T-cell (primary cell): Measurements from ENCODE around the gene RSRP1. TPM values are rescaled to one million over a fixed set of nuclear protein-coding genes. Genes with fewer than 3 reads are reported as not detected.

Experiments used
- ATAC-seq, 4 experiments: fragments of 200-7000 bp in 3 of 4; fragments of 150-1000 bp in 1 of 4; cut with Tn5 transposase; replicated peaks in 1 of 4; 1 replicate in 3 of 4; 2 replicates in 1 of 4; pipeline ENCODE4 v1.10.0; 2021; ENCODE audit warnings: moderate library complexity in 3 of 4, mild to moderate bottlenecking in 2 of 4, moderate number of reproducible peaks in 1 of 4
- CTCF ChIA-PET, 2 donors: fragments of 300-600 bp; sonication (Branson Sonifier 250); formaldehyde crosslinking; loops; one replicate each; lab custom pipeline; 2022; ENCODE audit warnings: antibody characterized with exemption in 2 of 2; lab: Charles Lee
- POLR2A ChIA-PET, 2 donors: fragments of 300-600 bp; sonication (Branson Sonifier 250); formaldehyde crosslinking; loops; one replicate each; lab custom pipeline; 2022; ENCODE audit warnings: antibody characterized with exemption in 2 of 2; lab: Charles Lee
- DNase-seq, 35 experiments: peaks; one replicate each; pipeline versions ENCODE4 v3.0.0 to v3.0.0-alpha.2; 2013 to 2023
- H3K27ac ChIP-seq: one replicate; pipeline ENCODE4 v1.5.1; 2013; ENCODE audit warnings: low read length
- H3K27me3 ChIP-seq, 2 experiments: replicated peaks in 1 of 2; 1 replicate in 1 of 2; 2 replicates in 1 of 2; pipeline versions ENCODE4 v1.6.1 to v1.7.0; 2013; ENCODE audit warnings: low read length in 1 of 2, mixed read lengths in 1 of 2; ENCODE audit not compliant: control insufficient read depth in 2 of 2, insufficient read depth in 2 of 2; ENCODE audit errors: extremely low read depth in 1 of 2
- H3K36me3 ChIP-seq, 2 donors: 1 replicate in 1 of 2; 2 replicates in 1 of 2; pipeline versions ENCODE4 v1.6.1 to v1.7.0; 2013; ENCODE audit warnings: low read length in 1 of 2; ENCODE audit not compliant: control insufficient read depth in 2 of 2, insufficient read depth in 1 of 2; ENCODE audit errors: extremely low read depth in 1 of 2
- H3K4me1 ChIP-seq, 2 experiments: 1 replicate in 1 of 2; 2 replicates in 1 of 2; pipeline versions ENCODE4 v1.6.1 to v1.7.0; 2013; ENCODE audit warnings: low read length in 2 of 2, mixed read lengths in 1 of 2; ENCODE audit not compliant: insufficient read depth in 2 of 2, control insufficient read depth in 1 of 2; ENCODE audit errors: extremely low read depth in 1 of 2
- H3K4me3 ChIP-seq, 2 donors: 1 replicate in 1 of 2; 2 replicates in 1 of 2; pipeline versions ENCODE4 v1.5.1 to v1.7.0; 2013; ENCODE audit warnings: mild to moderate bottlenecking in 2 of 2, low read length in 1 of 2, moderate library complexity in 1 of 2; ENCODE audit not compliant: control insufficient read depth in 1 of 2; ENCODE audit errors: extremely low read depth in 1 of 2
- H3K9me3 ChIP-seq: 2 replicates; pipeline ENCODE4 v1.7.0; 2013
- H3K27ac Mint-ChIP-seq, 2 donors: one replicate each; pipeline ENCODE4 v1.8.0; 2020 to 2021; ENCODE audit warnings: mild to moderate bottlenecking in 2 of 2, mixed read lengths in 2 of 2
- H3K27me3 Mint-ChIP-seq, 2 donors: one replicate each; pipeline ENCODE4 v1.8.0; 2021 to 2022; ENCODE audit warnings: mixed read lengths in 2 of 2
- H3K36me3 Mint-ChIP-seq: one replicate; pipeline ENCODE4 v1.8.0; 2021; ENCODE audit warnings: mixed read lengths
- H3K4me1 Mint-ChIP-seq, 3 donors: one replicate each; pipeline ENCODE4 v1.8.0; 2020 to 2022; ENCODE audit warnings: mixed read lengths in 3 of 3, mild to moderate bottlenecking in 1 of 3
- H3K4me3 Mint-ChIP-seq, 3 donors: one replicate each; pipeline ENCODE4 v1.8.0; 2020 to 2022; ENCODE audit warnings: mild to moderate bottlenecking in 3 of 3, mixed read lengths in 3 of 3, moderate library complexity in 3 of 3
- H3K9me3 Mint-ChIP-seq, 3 donors: one replicate each; pipeline ENCODE4 v1.8.0; 2020 to 2022; ENCODE audit warnings: mixed read lengths in 3 of 3
- WGBS: methylation state at CpG from one replicate; pipeline ENCODE4 v1.1.5; 2013; ENCODE audit warnings: missing lambda C conversion rate; ENCODE audit not compliant: insufficient coverage; 5-methylcytosine and 5-hydroxymethylcytosine counted together
- total RNA-seq, 35 experiments: library from RNA in 6 of 35; stranded (reverse) in 6 of 35; fragments of 120-200 nt in 1 of 35; gene quantifications; one replicate each; pipeline versions ENCODE4 v1.2.1 to v1.2.4 and lab custom pipeline; 2013 to 2026

The RSRP1 gene
- total RNA-seq, 5 donors from 2014 or later (not counting 1 experiment from before 2014, with no cell fraction given), result 433 to 572 (median 461) TPM

- ATAC-seq, result no peak
- H3K36me3 Mint-ChIP-seq, result peaks cover 4% of the 10 kb centered on the region
- H3K9me3 Mint-ChIP-seq, result no peaks in the 10 kb centered on the region
- H3K27ac ChIP-seq, result no peak overlapping the region
- no CpG with 5 or more reads among the region's 1 CpG for WGBS
- H3K36me3 ChIP-seq, result peaks cover 0 to 3% of the 10 kb centered on the region in 2 donors
- H3K27ac Mint-ChIP-seq, result no peak overlapping the region
- H3K27me3 Mint-ChIP-seq, result no peaks in the 10 kb centered on the region
- no peaks in the 10 kb centered on the region for H3K27me3 ChIP-seq
- H3K4me1 ChIP-seq, result peaks cover 0 to 2% of the 10 kb centered on the region in 2 experiments
- H3K9me3 ChIP-seq, result no peaks in the 10 kb centered on the region
- no peak for DNase-seq
- ChIA-PET POLR2A (interaction anchor here in 1 of 2 donors (0.7 kb wide), 1 partner anchor 199 kb away, joined by 4 read pairs; no protein-coding TSS in a partner anchor), CTCF (no interaction called here)
- no peak overlapping the region for H3K4me3 Mint-ChIP-seq
- peaks cover 20 to 31% (median 21%) of the 10 kb centered on the region in 3 donors for H3K4me1 Mint-ChIP-seq
- H3K4me3 ChIP-seq, result no peak overlapping the region
Measured at GRCh38 chr1:25257196-25257595, 9.9 kb upstream of the RSRP1 start.

GRCh38 chr1:25256578-25256965 lies 9.3 kb upstream of the RSRP1 start:
- Mint-ChIP-seq H3K4me3 (no peak overlapping the region), H3K27me3 (no peaks in the 10 kb centered on the region), H3K4me1 (peaks cover 16 to 29% (median 21%) of the 10 kb centered on the region in 3 donors), H3K9me3 (no peaks in the 10 kb centered on the region), H3K36me3 (peaks cover 3% of the 10 kb centered on the region), H3K27ac (no peak overlapping the region)
- H3K9me3 ChIP-seq, result no peaks in the 10 kb centered on the region
- H3K4me1 ChIP-seq, result peaks cover 0 to 2% of the 10 kb centered on the region in 2 experiments
- CTCF ChIA-PET, result no interaction called here
- H3K27me3 ChIP-seq, result no peaks in the 10 kb centered on the region
- 87% methylated on average over 4 of the region's 5 CpGs for WGBS
- H3K36me3 ChIP-seq, result peaks cover 0 to 3% of the 10 kb centered on the region in 2 donors
- H3K4me3 ChIP-seq, result no peak overlapping the region
- no peak overlapping the region for H3K27ac ChIP-seq
- POLR2A ChIA-PET, result interaction anchor here in 1 of 2 donors (1.2 kb wide), 1 partner anchor 9 kb away, joined by 8 read pairs; the partner anchor contains the start of gene RSRP1
- no peak for ATAC-seq
- DNase-seq, result peak in 1 of 35 experiments; percentile 0

DNA sequence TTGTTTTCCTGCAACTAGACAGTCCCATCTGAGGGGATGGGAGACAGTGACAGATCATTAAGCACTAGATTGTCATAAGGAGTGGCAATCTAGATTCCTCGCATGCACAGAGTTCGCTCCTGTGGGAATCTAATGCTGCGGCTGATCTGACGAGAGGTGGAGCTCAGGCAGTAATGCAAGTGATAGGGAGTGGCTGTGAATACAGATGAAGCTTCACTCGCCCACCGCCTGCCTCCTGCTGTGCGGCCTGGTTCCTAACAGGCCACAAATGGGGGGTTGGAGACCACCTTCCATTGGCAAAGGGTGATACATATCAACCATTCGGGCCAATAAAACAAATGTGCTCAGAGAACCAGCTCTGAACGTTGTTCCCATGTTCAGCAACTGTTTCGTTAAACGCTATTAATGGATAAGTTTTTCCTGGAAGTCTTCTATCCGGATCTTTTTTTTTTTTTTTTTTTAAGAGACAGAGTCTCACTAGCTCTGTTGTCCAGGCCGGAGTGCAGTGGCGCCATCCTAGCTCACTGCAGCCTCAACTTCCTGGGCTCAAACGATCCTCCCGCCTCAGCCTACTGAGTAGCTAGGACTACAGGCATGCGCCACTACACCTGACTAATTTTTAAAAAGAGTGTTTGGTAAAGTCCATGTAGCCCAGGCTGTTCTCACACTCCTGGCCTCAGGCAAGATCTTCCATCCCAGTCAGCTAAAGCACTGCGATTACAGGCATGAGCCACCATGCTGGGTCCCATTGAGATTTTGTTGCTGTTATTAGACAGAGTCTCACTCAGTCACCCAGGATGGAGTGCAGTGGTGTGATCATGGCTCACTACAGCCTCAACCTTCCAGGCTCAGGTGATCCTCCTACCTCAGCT lies 8.7 kb upstream of the RSRP1 start:
- H3K4me1 ChIP-seq, result peaks cover 0 to 2% of the 10 kb centered on the region in 2 experiments
- Mint-ChIP-seq H3K9me3 (no peaks in the 10 kb centered on the region), H3K27me3 (no peaks in the 10 kb centered on the region), H3K4me1 (peaks cover 14 to 28% (median 19%) of the 10 kb centered on the region in 3 donors), H3K36me3 (peaks cover 3% of the 10 kb centered on the region), H3K27ac (no peak overlapping the region), H3K4me3 (no peak overlapping the region)
- H3K27me3 ChIP-seq, result no peaks in the 10 kb centered on the region
- POLR2A ChIA-PET, result interaction anchor here (0.6 to 1.2 kb wide), 2 partner anchors 8 to 103 kb away, joined by 3 to 8 read pairs; partner anchors contain the start of gene RSRP1 (in 1 of the 2)
- WGBS, result 97% methylated on average over 10 of the region's 18 CpGs
- H3K4me3 ChIP-seq, result no peak overlapping the region
- CTCF ChIA-PET, result interaction anchor here in 1 of 2 donors (0.5 to 0.6 kb wide), 2 partner anchors 91 to 108 kb away, joined by 3 to 8 read pairs; no protein-coding TSS in a partner anchor
- peaks cover 0 to 3% of the 10 kb centered on the region in 2 donors for H3K36me3 ChIP-seq
- DNase-seq (peak in 1 of 35 experiments; percentile 0), ATAC-seq (no peak)
- H3K27ac ChIP-seq, result no peak overlapping the region
- no peaks in the 10 kb centered on the region for H3K9me3 ChIP-seq

- DNase-seq (peak in 1 of 35 experiments; percentile 0), ATAC-seq (no peak)
- no peaks in the 10 kb centered on the region for H3K9me3 ChIP-seq
- H3K4me3 Mint-ChIP-seq, result no peak overlapping the region
- H3K27me3 Mint-ChIP-seq, result no peaks in the 10 kb centered on the region
- H3K27me3 ChIP-seq, result no peaks in the 10 kb centered on the region
- POLR2A ChIA-PET, result interaction anchor here in 1 of 2 donors (0.5 kb wide), 1 partner anchor 39 kb away, joined by 5 read pairs; no protein-coding TSS in a partner anchor
- H3K27ac Mint-ChIP-seq, result no peak overlapping the region
- WGBS, result 86% methylated on average over 1 of the region's 2 CpGs
- CTCF ChIA-PET, result interaction anchor here (0.5 to 0.7 kb wide), 2 partner anchors 1055 to 1633 kb away, joined by 3 to 4 read pairs; no protein-coding TSS in a partner anchor
- H3K9me3 Mint-ChIP-seq, result no peaks in the 10 kb centered on the region
- H3K27ac ChIP-seq, result no peak overlapping the region
- H3K4me1 Mint-ChIP-seq, result peaks cover 0 to 14% (median 12%) of the 10 kb centered on the region in 3 donors
- peaks cover 0 to 3% of the 10 kb centered on the region in 2 donors for H3K36me3 ChIP-seq
- no peaks in the 10 kb centered on the region for H3K36me3 Mint-ChIP-seq
- H3K4me3 ChIP-seq, result no peak overlapping the region
- no peaks in the 10 kb centered on the region for H3K4me1 ChIP-seq
Measured at GRCh38 chr1:25253911-25254310, 6.7 kb upstream of the RSRP1 start.

DNA sequence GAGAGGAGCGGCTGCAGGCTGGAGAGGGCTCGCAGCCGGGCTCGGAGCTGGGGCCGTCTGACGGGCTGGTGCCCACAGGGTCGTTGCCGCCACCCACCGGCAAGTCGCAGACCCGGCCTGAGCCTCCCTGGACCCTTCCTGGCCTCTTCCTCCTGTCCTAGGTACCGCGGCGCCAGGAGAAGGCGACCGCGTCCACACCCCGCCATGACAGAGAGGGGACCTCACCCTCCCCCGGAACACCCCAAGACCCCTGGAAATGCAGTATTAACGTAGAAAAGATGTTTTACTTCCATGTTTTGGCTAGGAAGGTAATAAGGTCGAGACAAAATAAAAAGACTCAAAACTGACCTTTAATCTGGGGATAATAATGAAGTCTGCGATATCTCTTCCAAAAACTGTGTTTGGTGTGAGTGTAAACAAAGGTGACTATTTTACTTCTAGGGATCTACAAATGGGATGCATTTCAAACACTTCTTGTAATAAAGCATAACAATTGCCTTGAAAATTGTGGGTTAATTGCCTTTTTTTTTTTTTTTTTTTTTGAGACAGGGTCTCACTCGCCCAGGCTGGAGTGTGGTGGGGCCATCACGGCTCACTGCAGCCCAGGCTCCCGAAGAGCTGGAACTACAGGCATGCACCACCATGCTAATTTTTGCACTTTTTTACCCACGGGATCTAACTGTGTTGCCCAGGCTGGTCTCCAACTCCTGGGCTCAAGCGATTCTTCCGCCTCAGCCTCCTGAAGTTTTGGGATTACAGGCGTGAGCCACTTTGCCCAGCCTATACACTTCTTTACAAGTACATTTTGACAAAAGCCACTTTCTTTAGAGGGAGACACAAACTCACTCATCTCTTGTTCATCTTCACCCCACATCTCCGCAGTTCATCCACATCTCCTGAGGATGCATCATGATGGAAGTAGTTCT lies 838 bp upstream of the RSRP1 start:
- Mint-ChIP-seq H3K4me1 (peaks cover 41 to 45% (median 42%) of the 10 kb centered on the region in 3 donors), H3K27ac (peak overlapping the region; percentile 81 to 99), H3K36me3 (peaks cover 28% of the 10 kb centered on the region), H3K27me3 (no peaks in the 10 kb centered on the region), H3K4me3 (peak overlapping the region; percentile 96 to 98 (median 98)), H3K9me3 (no peaks in the 10 kb centered on the region)
- ChIA-PET POLR2A (interaction anchor here (0.5 to 1.4 kb wide), 13 partner anchors 8 to 1986 kb away, joined by 3 to 27 read pairs (median 4); partner anchors contain the start of genes SYF2 (in 2 of the 2) and WDTC1 (in 1 of the 2)), CTCF (interaction anchor here in 1 of 2 donors (1.0 kb wide), 1 partner anchor 16 kb away, joined by 3 read pairs; the partner anchor contains the start of gene SYF2)
- Histone ChIP-seq H3K9me3 (no peaks in the 10 kb centered on the region), H3K36me3 (peaks cover 7 to 28% of the 10 kb centered on the region in 2 donors), H3K4me1 (peaks cover 30% of the 10 kb centered on the region in 2 experiments), H3K27ac (peak overlapping the region; percentile 97), H3K27me3 (no peaks in the 10 kb centered on the region), H3K4me3 (peak overlapping the region; percentile 95 to 99)
- ATAC-seq, result peak in 3 of 4 experiments; percentile 16 to 33 (median 30)
- 40% methylated on average over 14 of the region's 30 CpGs for WGBS
- no peak for DNase-seq
